HCT116 (cell line): ENCODE measurements around the gene SLC50A1.

Experiments used
- EZH2phosphoT487 ChIP-seq: fragments of 200-600 bp; IDR thresholded peaks from 2 replicates; pipeline ENCODE4 v1.6.1; 2018; ENCODE audit warnings: antibody characterized with exemption, borderline replicate concordance
- ZFX ChIP-seq: fragments of 450-650 bp; IDR thresholded peaks from 2 replicates; pipeline ENCODE4 v1.6.1; 2017
- TF ChIP-seq, protein P1 (sequence below), 3 experiments: fragments of 200-600 bp in 1 of 3; sonication (generic) in 1 of 3; IDR thresholded peaks in 2 of 3; conservative IDR thresholded peaks in 1 of 3; 2 replicates each; pipeline ENCODE4 v1.5.1; 2012 to 2017; ENCODE audit warnings: low read depth in 2 of 3, low read length in 2 of 3, antibody characterized with exemption in 1 of 3, borderline replicate concordance in 1 of 3, control low read depth in 1 of 3, mild to moderate bottlenecking in 1 of 3, mixed read lengths in 1 of 3, mixed run types in 1 of 3, moderate library complexity in 1 of 3; ENCODE audit not compliant: insufficient read depth in 1 of 3

DNA sequence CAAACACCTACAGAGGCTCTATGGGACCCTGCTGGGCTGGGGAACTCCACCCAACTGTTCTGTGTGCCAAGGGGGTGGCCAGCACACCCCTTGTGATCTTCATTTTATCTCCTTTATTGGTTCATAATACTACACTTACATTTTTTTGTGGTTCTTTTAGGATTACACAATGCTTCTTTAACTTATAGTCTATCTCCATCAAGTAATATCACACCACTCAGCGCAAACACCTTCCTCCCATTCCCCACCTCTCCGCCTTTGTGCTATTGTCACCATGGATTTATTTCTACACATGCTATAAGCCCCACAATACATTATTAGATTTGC, 41.1 kb upstream of the SLC50A1 start:
- TF ChIP-seq, protein P1, sequence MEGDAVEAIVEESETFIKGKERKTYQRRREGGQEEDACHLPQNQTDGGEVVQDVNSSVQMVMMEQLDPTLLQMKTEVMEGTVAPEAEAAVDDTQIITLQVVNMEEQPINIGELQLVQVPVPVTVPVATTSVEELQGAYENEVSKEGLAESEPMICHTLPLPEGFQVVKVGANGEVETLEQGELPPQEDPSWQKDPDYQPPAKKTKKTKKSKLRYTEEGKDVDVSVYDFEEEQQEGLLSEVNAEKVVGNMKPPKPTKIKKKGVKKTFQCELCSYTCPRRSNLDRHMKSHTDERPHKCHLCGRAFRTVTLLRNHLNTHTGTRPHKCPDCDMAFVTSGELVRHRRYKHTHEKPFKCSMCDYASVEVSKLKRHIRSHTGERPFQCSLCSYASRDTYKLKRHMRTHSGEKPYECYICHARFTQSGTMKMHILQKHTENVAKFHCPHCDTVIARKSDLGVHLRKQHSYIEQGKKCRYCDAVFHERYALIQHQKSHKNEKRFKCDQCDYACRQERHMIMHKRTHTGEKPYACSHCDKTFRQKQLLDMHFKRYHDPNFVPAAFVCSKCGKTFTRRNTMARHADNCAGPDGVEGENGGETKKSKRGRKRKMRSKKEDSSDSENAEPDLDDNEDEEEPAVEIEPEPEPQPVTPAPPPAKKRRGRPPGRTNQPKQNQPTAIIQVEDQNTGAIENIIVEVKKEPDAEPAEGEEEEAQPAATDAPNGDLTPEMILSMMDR (IDR thresholded peaks at IDR 0.05 in 2 of 3, conservative IDR thresholded peaks at IDR 0.05 in 1 of 3; ENCODE audit: borderline replicate concordance in 1 of 3, insufficient read depth in 1 of 3, low read depth in 2 of 3, low read length in 2 of 3), result no peak
- TF ChIP-seq ZFX (no peak), EZH2phosphoT487 (no peak)
